HG03159 (cell line): ENCODE measurements around the gene TNNC2.
A peak's percentile ranks its signal among the peaks of the same experiment; 100 is the strongest.
"Not testable (repeated sequence)": the region's sequence is repeated elsewhere in the genome, so short reads cannot be mapped to it uniquely, and the experiment has no call there.

ENCODE experiments used
- ATAC-seq: cut with Tn5 transposase; IDR thresholded peaks from one replicate; pipeline ENCODE4 v1.9.1; 2021; ENCODE audit warnings: mild to moderate bottlenecking, moderate library complexity; ENCODE audit not compliant: unreplicated experiment

TNNC2 gene

DNA sequence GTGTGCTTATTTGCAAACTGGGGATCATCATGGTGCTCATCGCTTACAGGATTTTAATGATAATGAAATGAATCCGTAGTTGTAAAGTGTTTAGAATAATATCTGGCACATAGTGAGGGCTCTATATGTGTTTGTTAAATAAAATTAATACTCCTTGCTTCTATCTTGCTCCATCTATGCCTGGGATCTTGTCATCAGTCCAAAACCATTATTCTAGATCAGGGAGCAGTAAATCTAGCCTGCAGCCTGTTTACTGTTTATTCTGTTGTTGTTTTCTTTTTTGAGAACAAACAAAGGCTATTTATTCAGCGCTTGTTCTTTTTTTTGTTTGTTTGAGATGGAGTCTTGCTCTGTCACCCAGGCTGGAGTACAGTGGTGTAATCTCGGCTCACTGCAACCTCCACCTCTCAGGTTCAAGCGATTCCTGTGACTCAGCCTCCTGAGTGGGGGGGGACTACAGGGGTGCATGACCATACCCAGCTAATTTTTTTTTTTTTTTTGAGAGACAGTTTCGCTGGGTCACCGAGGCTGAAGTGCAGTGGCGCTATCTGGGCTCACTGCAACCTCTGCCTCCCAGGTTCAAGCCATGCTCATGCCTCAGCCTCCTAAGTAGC, 22.0 kb upstream of the TNNC2 start:
- ATAC-seq, result no peak

DNA sequence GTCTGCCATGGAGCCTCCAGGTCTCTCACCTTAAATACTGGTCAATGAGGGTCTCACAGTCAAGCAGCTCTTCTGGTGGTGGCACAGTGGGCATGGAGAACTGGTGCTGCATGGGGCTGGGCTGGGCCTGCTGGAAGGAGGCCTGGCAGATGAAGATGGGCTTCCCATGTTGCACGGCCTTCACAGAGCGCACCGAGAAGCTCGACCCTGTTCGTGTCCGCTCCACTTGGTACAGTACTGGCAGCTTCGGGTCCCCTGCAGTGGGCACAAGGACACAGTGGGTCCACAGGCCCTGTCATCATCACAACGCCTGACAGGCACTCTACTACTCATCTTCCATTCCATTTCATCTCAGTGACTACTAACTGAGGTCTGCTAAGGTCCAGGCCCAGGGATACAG, 21.3 kb upstream of the TNNC2 start:
- ATAC-seq, result no peak

DNA sequence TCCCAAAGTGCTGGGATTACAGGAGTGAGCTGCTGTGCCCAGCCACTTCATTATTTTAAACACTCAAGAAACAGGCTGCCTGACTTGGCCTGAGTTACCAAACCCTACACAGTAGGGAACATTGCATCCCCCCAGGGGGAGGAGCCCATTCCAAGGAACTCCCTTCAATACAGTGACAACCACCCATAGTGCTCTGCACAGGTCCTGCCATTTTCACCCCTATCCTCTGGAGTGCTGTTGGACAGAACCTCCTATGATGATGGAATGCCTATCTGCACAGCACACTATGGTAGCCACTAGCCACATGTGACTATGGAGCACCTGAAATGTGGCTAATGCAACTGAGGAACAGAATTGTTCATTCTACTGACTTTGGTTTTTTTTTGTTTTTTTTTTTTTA, 18.3 kb upstream of the TNNC2 start:
- ATAC-seq, result no peak

DNA sequence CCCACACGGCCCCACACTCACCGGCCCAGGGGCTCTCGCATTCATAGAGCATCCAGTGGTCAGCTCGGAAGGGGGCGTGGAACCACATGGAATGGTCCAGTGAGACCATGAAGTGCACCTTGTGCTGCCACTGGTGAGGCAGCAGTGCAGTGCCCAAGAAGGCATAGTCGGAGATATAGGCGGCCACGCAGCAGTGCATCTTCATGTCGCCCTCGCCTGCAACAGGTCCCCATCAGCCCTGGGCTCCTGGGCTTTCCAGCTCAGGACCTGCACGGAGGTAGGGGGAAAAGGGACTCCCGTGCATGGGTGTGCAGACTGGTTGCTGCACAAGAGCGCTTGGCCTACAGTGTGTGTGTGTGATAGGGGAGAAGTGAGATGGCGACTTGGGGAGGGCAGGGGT, 16.4 kb upstream of the TNNC2 start:
- no peak for ATAC-seq

DNA sequence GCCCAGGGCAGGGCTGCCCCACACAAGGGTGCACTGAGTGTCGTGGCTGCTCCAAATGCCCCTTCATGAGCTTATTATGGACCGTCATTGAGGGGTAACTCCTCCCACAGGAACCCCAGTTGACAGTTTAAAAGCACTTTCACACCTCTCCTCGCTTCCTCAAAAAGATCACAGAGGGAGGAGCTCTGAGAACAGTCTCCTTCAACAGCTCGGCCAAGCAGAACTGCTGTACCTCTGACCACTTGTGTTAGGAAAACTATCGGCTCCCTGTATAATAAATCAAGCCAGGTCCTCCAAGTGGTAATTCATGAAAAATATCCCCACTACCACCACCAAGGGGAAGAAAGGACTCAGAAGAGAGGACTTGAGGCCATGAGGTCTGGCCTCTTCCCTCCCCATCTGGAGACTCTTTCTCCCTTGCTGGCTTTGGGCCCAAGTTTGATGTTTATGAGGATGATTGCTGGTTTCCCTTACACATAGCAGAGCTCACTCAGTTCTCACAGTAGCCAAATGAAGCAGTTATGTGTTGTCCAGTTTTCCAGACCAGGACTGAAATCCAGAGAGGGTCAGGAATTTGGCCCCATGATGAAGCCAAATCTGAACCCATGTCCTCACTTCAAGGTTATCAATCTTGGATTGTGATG, 15.2 kb upstream of the TNNC2 start:
- peak; percentile 67 for ATAC-seq

DNA sequence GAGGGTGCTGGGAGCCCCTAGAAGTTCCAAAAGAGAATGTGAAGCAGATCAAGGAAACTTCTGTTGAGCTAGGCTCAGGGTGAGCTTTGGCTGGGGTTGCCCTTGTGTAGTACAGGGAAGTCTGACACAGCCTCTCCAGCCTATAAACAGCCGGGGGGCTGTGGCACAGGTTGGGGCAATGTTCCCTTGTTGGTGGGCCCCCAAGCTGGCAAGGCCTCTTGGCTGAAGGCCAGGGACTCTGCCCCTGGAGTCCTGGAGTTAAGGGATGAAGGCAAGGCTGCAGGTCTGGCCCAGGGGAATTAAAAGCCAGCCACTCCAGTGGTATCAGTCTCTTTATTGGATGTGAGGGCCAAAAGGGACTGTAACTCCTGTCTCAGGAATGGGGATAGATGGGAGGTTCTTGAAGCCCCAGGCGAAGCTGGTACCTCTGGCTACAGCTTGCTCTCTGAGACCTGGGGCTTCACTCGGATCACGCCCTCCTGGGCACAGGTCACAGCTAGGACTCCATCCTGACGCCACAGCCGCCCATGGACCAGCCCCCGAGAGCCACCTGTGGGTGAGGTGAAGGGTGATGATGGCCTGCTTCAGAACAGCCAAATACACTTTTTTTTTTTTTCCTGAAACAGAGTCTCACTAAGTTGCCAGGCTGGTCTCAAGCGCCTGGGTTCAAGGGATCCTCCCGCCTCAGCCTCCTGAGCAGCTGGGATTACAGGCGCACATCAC, 14.5 kb upstream of the TNNC2 start:
- ATAC-seq, result no peak

DNA sequence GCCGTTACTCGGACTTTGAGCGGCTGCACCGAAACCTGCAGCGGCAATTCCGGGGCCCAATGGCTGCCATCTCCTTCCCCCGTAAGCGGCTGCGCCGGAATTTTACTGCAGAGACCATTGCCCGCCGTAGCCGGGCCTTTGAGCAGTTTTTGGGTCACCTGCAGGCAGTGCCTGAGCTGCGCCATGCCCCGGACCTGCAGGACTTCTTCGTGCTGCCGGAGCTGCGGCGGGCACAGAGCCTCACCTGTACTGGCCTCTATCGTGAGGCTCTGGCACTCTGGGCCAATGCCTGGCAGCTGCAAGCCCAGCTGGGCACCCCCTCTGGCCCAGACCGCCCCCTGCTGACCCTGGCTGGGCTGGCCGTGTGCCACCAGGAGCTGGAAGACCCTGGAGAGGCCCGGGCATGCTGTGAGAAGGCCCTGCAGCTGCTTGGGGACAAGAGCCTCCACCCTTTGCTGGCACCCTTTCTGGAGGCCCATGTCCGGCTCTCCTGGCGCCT, 13.6 kb upstream of the TNNC2 start:
- ATAC-seq, result no peak

DNA sequence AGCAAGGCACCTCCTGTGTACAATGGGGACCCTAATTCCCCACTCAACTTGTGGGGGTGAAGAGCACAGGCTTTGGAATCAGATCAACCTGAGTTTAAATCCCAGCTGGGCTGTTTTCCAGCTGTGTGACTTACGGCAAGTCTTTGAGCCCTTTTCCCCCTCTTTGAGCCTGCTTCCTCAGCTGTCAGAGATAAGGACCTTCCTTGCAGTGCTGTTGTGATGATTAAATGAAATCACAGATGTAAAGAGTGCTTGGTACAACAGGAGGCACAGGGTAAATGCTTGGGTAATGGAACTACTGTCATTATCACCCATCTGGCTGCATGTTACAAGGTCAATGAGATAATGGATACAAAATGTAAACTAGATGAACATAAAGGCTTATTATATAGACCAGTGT, 9.7 kb upstream of the TNNC2 start:
- ATAC-seq, result no peak

DNA sequence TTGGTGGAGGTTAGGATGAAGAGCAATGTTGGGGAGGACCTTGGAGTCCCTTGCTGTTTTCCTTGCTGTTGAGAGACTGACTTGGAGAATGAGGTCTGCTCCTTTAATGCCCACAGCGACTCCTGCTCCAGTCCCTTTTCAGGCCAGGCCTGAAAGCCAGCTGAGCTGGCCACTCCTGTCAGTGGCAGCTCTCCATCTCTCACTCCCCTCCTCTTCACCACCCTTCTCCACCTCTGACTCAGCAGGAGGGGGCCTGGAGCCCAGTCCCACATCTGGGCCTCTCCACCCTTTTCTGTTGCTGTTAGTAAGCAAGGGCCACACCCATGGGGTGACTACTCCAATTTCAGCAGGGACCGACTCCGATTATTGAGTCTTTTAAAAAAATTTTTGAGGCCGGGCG, 8.7 kb upstream of the TNNC2 start:
- ATAC-seq, result no peak

DNA sequence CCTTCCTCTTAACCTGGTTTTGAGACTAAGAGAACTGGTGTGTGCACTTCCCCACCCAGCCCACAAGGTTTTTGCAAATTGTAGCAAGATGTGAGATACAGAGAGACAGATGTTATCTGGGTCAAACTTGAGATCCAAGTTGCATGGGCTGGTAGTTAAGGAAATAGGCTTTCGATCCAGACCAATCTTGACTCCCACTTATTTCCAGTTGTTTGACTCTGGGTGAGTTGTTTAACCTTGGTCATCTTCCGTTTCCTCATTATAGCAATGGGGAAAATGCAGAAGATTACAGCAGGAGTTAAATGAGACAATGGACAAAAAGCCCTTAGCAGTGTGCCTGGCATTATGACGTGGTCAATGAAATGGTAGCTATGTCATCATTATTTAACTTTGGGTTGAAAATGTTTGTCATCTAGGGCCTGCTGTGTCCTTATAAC, 8.2 kb upstream of the TNNC2 start:
- no peak for ATAC-seq

DNA sequence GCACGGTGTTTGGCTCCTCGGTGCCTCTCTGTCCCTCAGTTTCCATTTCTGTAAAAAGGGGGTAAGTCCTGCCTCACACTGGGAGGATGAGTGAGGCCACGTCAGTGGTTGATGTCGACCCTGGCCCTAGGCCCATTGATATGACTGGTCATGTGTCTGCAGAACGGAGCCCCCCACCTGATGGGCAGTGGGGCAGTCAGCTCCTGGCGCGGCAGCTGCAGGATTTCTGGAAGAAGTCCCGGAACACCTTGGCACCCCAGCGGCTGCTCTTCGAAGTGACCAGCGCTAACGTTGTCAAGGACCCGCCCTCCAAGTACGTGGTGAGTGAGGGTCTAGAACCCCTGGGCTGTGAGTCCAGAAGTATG, 7.7 kb upstream of the TNNC2 start:
- ATAC-seq, result no peak

DNA sequence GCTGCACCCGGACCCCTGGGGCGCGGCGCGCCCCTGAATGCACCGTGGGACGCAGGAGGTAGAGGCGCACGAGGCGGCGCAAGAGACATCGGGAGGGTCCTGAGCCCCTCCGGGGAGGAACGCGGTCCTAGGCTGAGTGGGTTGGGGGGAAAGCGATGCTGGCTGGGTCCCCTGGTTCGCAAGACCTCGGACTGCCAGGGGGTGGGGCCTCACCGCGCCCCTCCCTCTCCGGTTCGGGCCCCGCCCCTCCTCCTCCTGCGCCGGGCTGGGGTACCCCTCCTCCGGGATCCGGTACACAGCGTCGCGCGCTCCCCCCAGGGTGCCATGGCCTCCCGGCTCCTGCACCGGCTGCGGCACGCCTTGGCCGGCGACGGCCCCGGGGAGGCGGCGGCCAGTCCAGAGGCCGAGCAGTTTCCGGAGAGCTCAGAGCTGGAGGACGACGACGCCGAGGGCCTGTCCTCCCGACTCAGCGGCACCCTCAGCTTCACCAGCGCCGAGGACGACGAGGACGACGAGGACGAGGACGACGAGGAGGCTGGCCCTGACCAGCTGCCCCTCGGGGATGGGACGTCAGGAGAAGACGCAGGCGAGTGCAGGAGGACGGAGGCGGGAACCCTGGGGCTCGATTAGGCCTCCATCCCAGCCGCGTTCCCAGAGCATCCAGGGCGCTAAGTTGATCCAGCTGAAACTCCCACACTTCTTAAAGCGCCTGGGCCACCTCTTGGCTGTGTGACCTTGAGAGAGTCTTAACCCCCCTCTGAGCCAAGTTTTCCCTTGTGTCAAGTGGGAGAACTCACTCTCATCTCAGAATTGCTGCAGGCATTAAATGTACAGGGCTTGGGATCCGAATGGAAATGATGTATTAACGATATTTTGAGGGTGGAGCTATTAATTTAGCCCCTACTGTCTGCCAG, 7.0 kb upstream of the TNNC2 start:
- no peak for ATAC-seq

DNA sequence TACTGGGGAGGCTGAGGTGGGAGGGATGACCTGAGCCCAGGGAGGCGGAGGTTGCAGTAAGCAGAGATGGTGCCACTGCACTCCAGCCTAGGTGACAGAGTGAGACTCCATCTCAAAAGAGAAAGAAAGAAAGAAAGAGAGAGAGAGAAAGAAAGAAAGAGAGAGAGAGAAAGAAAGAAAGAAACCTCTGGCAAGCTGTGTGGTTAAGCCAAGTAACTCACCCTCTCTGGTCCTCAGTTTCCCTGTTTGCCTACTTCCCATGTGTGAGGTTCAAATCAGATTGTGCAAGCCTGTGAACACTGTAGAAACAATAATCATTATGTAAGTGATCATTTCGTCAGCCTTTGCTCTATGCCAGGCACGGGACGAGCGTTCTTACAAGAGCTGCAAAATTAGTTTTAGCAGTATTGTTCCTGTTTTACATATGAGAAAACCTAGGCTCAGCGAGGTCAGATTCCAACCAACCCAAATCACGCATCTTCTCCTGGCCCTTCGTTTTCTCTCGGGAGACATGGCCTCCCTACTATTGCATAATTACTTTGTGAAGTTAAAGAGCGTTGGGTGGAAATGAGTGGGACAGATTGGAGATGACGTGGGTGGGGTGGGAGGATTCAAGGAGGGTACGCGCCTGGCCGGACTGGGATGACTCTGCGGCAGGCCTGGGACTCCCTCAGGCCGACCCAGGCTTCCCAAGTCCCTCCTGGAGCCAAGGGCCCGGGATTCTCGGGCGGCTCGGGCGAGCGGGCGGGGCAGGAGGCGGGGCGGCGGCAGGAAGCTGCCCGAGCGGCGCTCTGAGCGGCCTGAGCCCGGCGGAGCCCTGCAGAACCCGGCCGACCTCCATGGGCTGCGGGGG, 6.1 kb upstream of the TNNC2 start, which contains the start of gene SNX21:
SNX21 (plus strand) TSS at position 770 of the 853 bp plus-strand sequence. CDS start 121 bp downstream, outside the sequence.
- no peak for ATAC-seq

DNA sequence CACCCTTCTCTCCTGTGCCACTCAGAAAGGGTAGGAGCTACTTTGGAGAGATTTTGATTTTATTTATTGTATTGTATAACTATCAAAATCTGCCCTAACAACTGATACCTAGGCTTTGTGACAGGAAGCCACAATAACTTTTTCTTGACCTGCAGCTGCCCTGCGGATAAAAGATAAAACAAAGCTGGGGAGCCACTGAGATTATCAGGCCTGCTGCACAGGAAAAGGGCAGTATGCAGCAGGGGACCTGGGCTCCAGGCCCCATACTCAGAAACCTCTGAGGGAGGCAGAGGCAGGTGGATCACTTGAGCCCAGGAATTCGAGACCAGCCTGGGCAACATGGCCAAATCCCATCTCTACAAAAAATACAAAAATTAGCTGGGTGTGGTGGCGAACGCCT, 5.5 kb upstream of the TNNC2 start:
- ATAC-seq, result no peak

DNA sequence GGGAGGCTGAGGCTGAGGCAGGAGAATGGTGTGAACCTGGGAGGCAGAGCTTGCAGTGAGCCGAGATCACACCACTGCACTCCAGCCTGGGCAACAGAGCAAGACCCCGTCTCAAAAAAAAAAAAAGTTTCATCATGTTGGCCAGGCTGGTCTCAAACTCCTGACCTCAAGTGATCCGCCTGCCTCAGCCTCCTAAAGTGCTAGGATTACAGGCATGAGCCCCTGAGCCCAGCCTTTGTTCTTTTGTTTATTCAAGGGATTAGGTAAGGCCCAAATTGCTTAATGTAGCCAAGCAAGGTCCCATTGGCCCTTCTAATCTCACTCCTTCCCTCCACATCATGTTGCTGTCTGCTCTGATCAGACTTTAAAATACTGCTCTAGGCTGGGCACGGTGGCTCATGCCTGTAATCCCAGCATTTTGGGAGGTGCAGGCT, 2.6 kb upstream of the TNNC2 start:
- ATAC-seq, result not testable (repeated sequence)

DNA sequence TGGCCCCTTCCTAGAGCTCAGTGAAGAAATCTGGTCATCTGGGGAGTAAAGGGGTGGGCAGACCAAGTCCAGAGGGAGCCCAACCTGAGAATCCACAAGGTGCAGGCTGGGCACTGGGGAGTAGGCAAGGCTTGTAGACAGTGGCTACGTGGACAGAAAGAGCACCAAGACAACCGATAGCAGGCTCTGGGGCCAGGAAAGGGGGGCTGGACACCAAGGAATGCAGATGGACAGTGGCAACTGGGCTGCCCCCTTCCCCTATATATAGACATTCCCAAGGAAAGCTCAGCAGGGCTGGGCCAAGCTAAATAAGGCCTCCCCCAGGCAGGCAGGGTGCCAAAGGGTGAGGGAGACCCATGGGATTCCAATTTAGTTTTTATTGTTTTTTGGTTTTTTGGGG, 1.5 kb upstream of the TNNC2 start:
- ATAC-seq, result no peak

DNA sequence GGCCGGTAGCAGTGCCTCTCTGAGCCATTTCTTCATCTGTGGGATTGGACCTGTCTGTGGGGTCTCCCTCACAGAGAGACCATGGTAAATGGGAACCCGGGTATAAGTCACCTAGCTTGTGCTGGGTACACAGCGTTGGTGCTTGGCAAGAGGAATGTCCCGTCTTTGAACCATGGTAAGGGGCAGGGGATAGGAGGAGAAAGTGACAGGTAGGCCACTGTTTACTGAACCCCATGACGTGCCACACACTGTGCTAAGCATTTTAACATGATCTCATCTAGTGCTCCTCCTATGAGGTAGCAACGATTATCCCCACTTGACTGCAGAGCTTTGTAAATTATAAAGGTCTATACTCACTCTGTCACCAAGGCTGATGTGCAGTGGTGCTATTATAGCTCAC, 600 bp upstream of the TNNC2 start:
- ATAC-seq, result no peak

DNA sequence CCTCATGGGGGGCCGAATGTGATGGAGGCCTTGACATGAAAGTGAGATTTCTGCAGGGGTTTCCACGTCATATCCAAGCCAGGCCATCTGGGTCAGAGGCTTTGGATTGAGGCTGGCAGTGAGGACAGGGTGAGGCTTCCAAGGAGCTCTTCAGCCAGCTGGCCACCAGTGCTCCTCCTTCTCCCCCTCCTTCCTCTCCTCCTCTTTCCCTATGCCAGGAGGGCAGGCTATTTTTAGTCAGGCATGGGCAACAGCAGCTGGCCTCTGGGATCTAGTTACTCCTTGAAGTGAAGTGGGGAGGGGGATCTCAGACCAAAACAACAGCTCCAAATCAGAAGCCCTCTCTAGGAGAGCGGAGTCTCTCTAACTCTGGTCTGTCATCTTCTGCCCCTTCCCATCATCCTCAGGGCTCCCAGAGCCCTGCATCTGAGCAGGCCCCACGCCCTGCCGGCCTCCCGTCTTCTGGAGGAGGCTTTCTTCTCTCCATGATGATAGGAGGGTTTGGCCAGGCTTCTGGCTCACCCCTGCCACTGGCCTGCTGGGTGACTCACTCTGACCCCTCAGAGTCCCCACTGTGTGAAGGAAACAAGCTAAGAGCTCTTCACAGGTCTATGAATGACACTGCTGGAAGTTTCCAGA, 612 bp downstream of the TNNC2 start:
- no peak for ATAC-seq

DNA sequence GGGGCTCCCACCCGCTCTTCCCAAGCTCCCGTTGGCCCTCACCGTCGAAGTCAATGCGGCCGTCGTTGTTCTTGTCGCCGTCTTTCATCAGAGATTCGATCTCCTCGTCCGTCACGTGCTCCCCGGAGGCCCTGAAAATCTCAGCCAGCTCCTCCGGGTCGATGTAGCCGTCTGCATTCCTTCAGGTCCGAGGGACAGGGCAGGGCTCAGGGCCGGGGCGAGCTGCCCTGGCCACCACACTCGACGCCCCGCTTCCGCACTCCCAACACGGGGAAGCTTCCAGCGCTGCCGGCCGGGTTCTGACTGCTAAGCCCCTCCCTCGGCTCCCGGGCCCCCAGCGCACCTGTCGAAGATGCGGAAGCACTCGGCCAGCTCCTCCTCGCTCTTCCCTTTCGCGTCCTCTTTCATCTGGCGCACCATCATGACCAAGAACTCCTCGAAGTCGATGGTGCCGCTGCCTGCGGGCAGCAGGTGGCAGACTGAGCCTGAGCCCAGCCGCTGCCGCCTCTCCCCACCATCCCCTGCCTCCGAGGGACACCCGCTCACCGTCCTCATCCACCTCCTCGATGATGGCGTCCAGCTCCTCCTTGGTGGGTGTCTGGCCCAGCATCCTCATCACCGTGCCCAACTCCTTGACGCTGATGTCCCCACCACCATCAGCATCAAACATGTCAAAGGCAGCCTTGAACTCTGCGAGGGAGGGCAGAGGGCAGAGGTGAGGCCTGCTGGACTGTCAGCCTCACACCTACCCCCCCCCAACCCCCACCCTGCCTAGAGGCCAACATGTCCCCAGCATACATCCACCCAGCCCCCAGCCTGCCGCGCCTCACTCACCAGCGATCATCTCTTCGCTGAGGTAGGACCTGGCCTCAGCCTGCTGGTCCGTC, 2.9 kb downstream of the TNNC2 start:
- ATAC-seq, result no peak
